GM19239 (cell line): ENCODE data around the gene ATF4.

ENCODE experiments used
- DNase-seq: peaks from one replicate; pipeline ENCODE4 v3.0.0; 2011; ENCODE audit warnings: low spot score; ENCODE audit not compliant: insufficient read length
- FAIRE-seq: peaks from 2 replicates; lab custom pipeline; 2011; peaks lifted over from hg19 to GRCh38; lab: Jason Lieb, UNC

The ATF4 gene

GRCh38 chr22:39527481-39527961, 7.2 kb downstream of the ATF4 start:
- DNase-seq: no peak
- peak; percentile 37 for FAIRE-seq

GRCh38 chr22:39528080-39528661, 7.8 kb downstream of the ATF4 start:
- no peak for DNase-seq
- FAIRE-seq: no peak

GRCh38 chr22:39528681-39529486, 8.5 kb downstream of the ATF4 start:
- DNase-seq: peak; percentile 46
- FAIRE-seq: peak; percentile 89

GRCh38 chr22:39529487-39529851, 9.1 kb downstream of the ATF4 start:
- FAIRE-seq: no peak
- no peak for DNase-seq

GRCh38 chr22:39530116-39530515, 9.8 kb downstream of the ATF4 start:
- DNase-seq (no peak), FAIRE-seq (no peak)

GRCh38 chr22:39530692-39531331, 10.4 kb downstream of the ATF4 start:
- FAIRE-seq (no peak), DNase-seq (no peak)

GRCh38 chr22:39532215-39533073, 12.1 kb downstream of the ATF4 start, which contains the start of gene RPS19BP1:
Gene RPS19BP1, minus strand, starts transcription at chr22:39532748. Its CDS starts 10 bp downstream, at chr22:39532738.
- FAIRE-seq: peak; percentile 100
- peak; percentile 95 for DNase-seq

- no peak for DNase-seq
- no peak for FAIRE-seq
Observed at GRCh38 chr22:39534092-39534506, 13.7 kb downstream of the ATF4 start.

GRCh38 chr22:39534591-39535356, 14.4 kb downstream of the ATF4 start:
- peak; percentile 57 for FAIRE-seq
- DNase-seq: peak; percentile 82

GRCh38 chr22:39535357-39535725, 15.0 kb downstream of the ATF4 start:
- FAIRE-seq (no peak), DNase-seq (no peak)

GRCh38 chr22:39535831-39536449, 15.6 kb downstream of the ATF4 start:
- DNase-seq (no peak), FAIRE-seq (no peak)

GRCh38 chr22:39536711-39537110, 16.3 kb downstream of the ATF4 start:
- DNase-seq (no peak), FAIRE-seq (no peak)

GRCh38 chr22:39537975-39538374, 17.6 kb downstream of the ATF4 start:
- FAIRE-seq: no peak
- no peak for DNase-seq

GRCh38 chr22:39543095-39543494, 22.7 kb downstream of the ATF4 start:
- no peak for DNase-seq
- no peak for FAIRE-seq

- FAIRE-seq (no peak), DNase-seq (no peak)
Observed at GRCh38 chr22:39545386-39546365, 25.3 kb downstream of the ATF4 start.

- FAIRE-seq (no peak), DNase-seq (no peak)
Observed at GRCh38 chr22:39546889-39547586, 26.7 kb downstream of the ATF4 start.

- no peak for FAIRE-seq
- DNase-seq: no peak
Observed at GRCh38 chr22:39547587-39547947, 27.2 kb downstream of the ATF4 start.
